AG20443 (cell line): ENCODE measurements around the gene SAA2.
"Not testable (repeated sequence)": the region's sequence is repeated elsewhere in the genome, so short reads cannot be mapped to it uniquely, and the experiment has no call there.

ENCODE experiments used
- DNase-seq: peaks from one replicate; pipeline ENCODE4 v3.0.0; 2012; ENCODE audit warnings: low spot score, mixed read lengths

The SAA2 gene

GRCh38 chr11:18248561-18248960 is at the start of gene SAA2:
SAA2 (minus strand) TSS chr11:18248668; CDS start chr11:18248011, 657 bp downstream.
- DNase-seq, result no peak

- no peak for DNase-seq
Observed at GRCh38 chr11:18295316-18295715, 46.8 kb upstream of the SAA2 start.

- DNase-seq, result no peak
Observed at GRCh38 chr11:18294862-18295261, 46.4 kb upstream of the SAA2 start.

GRCh38 chr11:18288911-18289310 is 40.4 kb upstream of the SAA2 start:
- DNase-seq, result no peak

- no peak for DNase-seq
Observed at GRCh38 chr11:18285841-18286240, 37.4 kb upstream of the SAA2 start.

- no peak for DNase-seq
Observed at GRCh38 chr11:18282626-18283025, 34.2 kb upstream of the SAA2 start.

- DNase-seq, result no peak
Observed at GRCh38 chr11:18280438-18281045, 32.1 kb upstream of the SAA2 start.

GRCh38 chr11:18277565-18278271 is 29.2 kb upstream of the SAA2 start:
- DNase-seq, result no peak

GRCh38 chr11:18271206-18271605 is 22.7 kb upstream of the SAA2 start:
- no peak for DNase-seq

- DNase-seq, result no peak
Observed at GRCh38 chr11:18270102-18270501, 21.6 kb upstream of the SAA2 start.

- DNase-seq, result not testable (repeated sequence)
Observed at GRCh38 chr11:18269252-18269651, 20.8 kb upstream of the SAA2 start.

- not testable (repeated sequence) for DNase-seq
Observed at GRCh38 chr11:18267335-18268133, 19.1 kb upstream of the SAA2 start.

GRCh38 chr11:18265949-18266348 is 17.5 kb upstream of the SAA2 start, which contains the start of gene SAA1:
SAA1 (plus strand) TSS chr11:18266264; CDS start chr11:18266888, 624 bp downstream.
- DNase-seq, result no peak

- no peak for DNase-seq
Observed at GRCh38 chr11:18264677-18265555, 16.4 kb upstream of the SAA2 start.

- DNase-seq, result no peak
Observed at GRCh38 chr11:18264035-18264434, 15.6 kb upstream of the SAA2 start.

GRCh38 chr11:18262681-18263350 is 14.3 kb upstream of the SAA2 start:
- DNase-seq, result not testable (repeated sequence)

GRCh38 chr11:18261721-18262120 is 13.3 kb upstream of the SAA2 start:
- DNase-seq, result no peak

GRCh38 chr11:18259259-18259658 is 10.8 kb upstream of the SAA2 start:
- no peak for DNase-seq

GRCh38 chr11:18254781-18255361 is 6.4 kb upstream of the SAA2 start:
- DNase-seq, result no peak

GRCh38 chr11:18253778-18254338 is 5.4 kb upstream of the SAA2 start:
- DNase-seq, result no peak

GRCh38 chr11:18253233-18253632 is 4.8 kb upstream of the SAA2 start:
- no peak for DNase-seq
